ENCODE data around the gene ZNF174.

The ZNF174 gene

GRCh38 chr16:3400779-3401688 lies at the start of gene ZNF174, which contains the start of gene ZSCAN32:
Gene ZNF174 (plus strand): TSS chr16:3401215. CDS start chr16:3402005, 790 bp downstream.
Gene ZSCAN32 (minus strand): TSS chr16:3401004. CDS start chr16:3397557, 3,447 bp downstream.
- peak; percentile 98 for DNase-seq (ENCODE audit: low read depth in 2 of 2)

- DNase-seq (ENCODE audit: low read depth in 2 of 2): no peak
Observed at GRCh38 chr16:3355589-3355988, 45.4 kb upstream of the ZNF174 start, which contains the start of gene OR2C1. Gene OR2C1 (plus strand): TSS chr16:3355889. CDS start chr16:3355941, 52 bp downstream.

- no peak for DNase-seq (ENCODE audit: low read depth in 2 of 2)
Observed at GRCh38 chr16:3356118-3356517, 44.9 kb upstream of the ZNF174 start.

- no peak for DNase-seq (ENCODE audit: low read depth in 2 of 2)
Observed at GRCh38 chr16:3358871-3359270, 42.1 kb upstream of the ZNF174 start.

- no peak for DNase-seq (ENCODE audit: low read depth in 2 of 2)
Observed at GRCh38 chr16:3362931-3363330, 38.1 kb upstream of the ZNF174 start.

- no peak for DNase-seq (ENCODE audit: low read depth in 2 of 2)
Observed at GRCh38 chr16:3363793-3364192, 37.2 kb upstream of the ZNF174 start.

GRCh38 chr16:3364774-3365427 lies 36.1 kb upstream of the ZNF174 start:
- DNase-seq (ENCODE audit: low read depth in 2 of 2): peak; percentile 76 to 85

- no peak for DNase-seq (ENCODE audit: low read depth in 2 of 2)
Observed at GRCh38 chr16:3369073-3369472, 31.9 kb upstream of the ZNF174 start.

GRCh38 chr16:3375680-3376079 lies 25.3 kb upstream of the ZNF174 start:
- no peak for DNase-seq (ENCODE audit: low read depth in 2 of 2)

- DNase-seq (ENCODE audit: low read depth in 2 of 2): no peak
Observed at GRCh38 chr16:3377917-3378316, 23.1 kb upstream of the ZNF174 start.

- DNase-seq (ENCODE audit: low read depth in 2 of 2): no peak
Observed at GRCh38 chr16:3383045-3383448, 18.0 kb upstream of the ZNF174 start.

- no peak for DNase-seq (ENCODE audit: low read depth in 2 of 2)
Observed at GRCh38 chr16:3388325-3388724, 12.7 kb upstream of the ZNF174 start.

GRCh38 chr16:3389663-3390338 lies 11.2 kb upstream of the ZNF174 start:
- no peak for DNase-seq (ENCODE audit: low read depth in 2 of 2)

- no peak for DNase-seq (ENCODE audit: low read depth in 2 of 2)
Observed at GRCh38 chr16:3400446-3400778, 603 bp upstream of the ZNF174 start.

GRCh38 chr16:3401719-3402397 lies 843 bp downstream of the ZNF174 start:
- DNase-seq (ENCODE audit: low read depth in 2 of 2): no peak

- no peak for DNase-seq (ENCODE audit: low read depth in 2 of 2)
Observed at GRCh38 chr16:3408561-3409197, 7.7 kb downstream of the ZNF174 start.

- no peak for DNase-seq (ENCODE audit: low read depth in 2 of 2)
Observed at GRCh38 chr16:3413730-3414379, 12.8 kb downstream of the ZNF174 start.

- DNase-seq (ENCODE audit: low read depth in 2 of 2): peak; percentile 48 to 53
Observed at GRCh38 chr16:3431779-3432219, 30.8 kb downstream of the ZNF174 start.

- no peak for DNase-seq (ENCODE audit: low read depth in 2 of 2)
Observed at GRCh38 chr16:3434373-3434772, 33.4 kb downstream of the ZNF174 start.

- no peak for DNase-seq (ENCODE audit: low read depth in 2 of 2)
Observed at GRCh38 chr16:3439637-3440036, 38.6 kb downstream of the ZNF174 start.

All from stimulated activated CD4-positive, alpha-beta T cell treated with anti-CD3 and anti-CD28 coated beads, Interleukin-4, amount 100 ng/mL, for 48 hours (primary cell).